ENCODE results near the gene NETO2. TPM values are rescaled to one million over a fixed set of nuclear protein-coding genes. Genes with fewer than 3 reads are reported as not detected.
"Not testable (repeated sequence)": the region's sequence is repeated elsewhere in the genome, so short reads cannot be mapped to it uniquely, and the experiment has no call there.

The NETO2 gene
- total RNA-seq, 2 donors from 2014 or later = 3.0 to 3.1 TPM

DNA sequence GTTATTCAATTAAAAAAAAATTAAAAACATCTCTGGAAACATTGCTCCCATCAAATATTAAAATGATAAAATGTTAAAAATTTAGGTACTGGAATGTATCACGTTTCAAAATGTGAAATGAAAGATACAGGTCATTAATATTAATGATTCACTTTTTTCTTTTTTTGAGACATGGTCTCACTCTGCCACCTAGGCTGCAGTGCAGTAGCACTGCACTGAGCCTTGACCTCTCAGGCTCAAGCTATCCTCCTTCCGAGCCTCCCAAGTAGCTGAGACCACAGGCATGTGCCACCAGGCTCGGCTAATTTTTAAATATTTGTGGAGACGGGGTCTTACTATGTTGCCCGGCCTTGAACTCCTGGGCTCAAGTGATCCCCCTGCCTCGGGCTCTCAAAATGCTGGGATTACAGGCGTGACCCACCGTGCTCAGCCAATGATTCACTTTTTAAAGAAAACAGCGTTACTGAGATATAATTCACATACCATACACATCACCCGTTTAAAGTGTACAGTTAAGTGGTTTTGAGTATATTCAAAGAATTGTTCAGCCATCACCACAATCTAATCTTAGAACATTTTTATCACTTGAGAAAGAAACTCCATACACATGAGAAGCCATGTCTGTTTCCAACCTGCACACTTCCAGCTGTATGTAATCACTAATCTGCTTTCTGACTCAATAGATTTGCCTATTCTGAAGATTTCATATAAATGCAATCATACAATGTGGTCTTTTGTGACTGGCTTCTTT lies 19.1 kb upstream of the NETO2 start:
- Histone ChIP-seq H3K4me1 (no peaks in the 10 kb centered on the region), H3K27me3 (no peaks in the 10 kb centered on the region), H3K4me3 (no peak overlapping the region), H3K27ac (no peak overlapping the region), H3K36me3 (replicated peaks in 1 of 2; ENCODE audit: insufficient read depth in 1 of 2, low read depth in 2 of 2) (peaks cover 0 to 7% of the 10 kb centered on the region in 2 donors), H3K9me3 (no peaks in the 10 kb centered on the region)
- intact Hi-C loops (cut with DNase I) = no loop called here
- TF ChIP-seq, protein P1, sequence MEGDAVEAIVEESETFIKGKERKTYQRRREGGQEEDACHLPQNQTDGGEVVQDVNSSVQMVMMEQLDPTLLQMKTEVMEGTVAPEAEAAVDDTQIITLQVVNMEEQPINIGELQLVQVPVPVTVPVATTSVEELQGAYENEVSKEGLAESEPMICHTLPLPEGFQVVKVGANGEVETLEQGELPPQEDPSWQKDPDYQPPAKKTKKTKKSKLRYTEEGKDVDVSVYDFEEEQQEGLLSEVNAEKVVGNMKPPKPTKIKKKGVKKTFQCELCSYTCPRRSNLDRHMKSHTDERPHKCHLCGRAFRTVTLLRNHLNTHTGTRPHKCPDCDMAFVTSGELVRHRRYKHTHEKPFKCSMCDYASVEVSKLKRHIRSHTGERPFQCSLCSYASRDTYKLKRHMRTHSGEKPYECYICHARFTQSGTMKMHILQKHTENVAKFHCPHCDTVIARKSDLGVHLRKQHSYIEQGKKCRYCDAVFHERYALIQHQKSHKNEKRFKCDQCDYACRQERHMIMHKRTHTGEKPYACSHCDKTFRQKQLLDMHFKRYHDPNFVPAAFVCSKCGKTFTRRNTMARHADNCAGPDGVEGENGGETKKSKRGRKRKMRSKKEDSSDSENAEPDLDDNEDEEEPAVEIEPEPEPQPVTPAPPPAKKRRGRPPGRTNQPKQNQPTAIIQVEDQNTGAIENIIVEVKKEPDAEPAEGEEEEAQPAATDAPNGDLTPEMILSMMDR (IDR thresholded peaks at IDR 0.05) = no peak
- no peak for TF ChIP-seq POLR2A (IDR thresholded peaks at IDR 0.05)
- DNase-seq (no peak), ATAC-seq (no peak)
- WGBS, 2 donors = 89 to 93% methylated on average over 10 of the region's 10 CpGs

DNA sequence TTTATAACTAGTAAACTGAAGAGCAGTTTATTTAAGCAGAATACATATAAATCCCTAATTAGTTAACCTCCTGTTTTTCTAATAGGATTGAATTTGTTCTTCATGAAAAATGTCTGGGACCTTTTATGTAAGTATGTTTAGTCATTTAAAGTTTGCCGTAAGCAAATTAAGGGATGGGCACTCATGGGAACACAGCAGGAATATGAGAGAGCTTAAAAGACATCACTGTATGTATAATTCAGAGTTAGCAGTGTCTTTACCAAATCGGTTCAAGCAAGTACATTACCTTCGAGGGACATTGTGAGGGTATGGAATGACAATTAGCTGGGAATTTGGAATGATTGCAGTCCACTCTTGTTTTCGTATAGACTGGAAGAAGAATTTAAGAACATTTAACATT lies 17.7 kb upstream of the NETO2 start:
- WGBS, 2 donors = 90% methylated on average over 4 of the region's 4 CpGs
- no peaks in the 10 kb centered on the region for H3K4me1 ChIP-seq
- no peak overlapping the region for H3K4me3 ChIP-seq
- intact Hi-C loops (cut with DNase I) = no loop called here
- H3K9me3 ChIP-seq = no peaks in the 10 kb centered on the region
- H3K27ac ChIP-seq = no peak overlapping the region
- peaks cover 0 to 11% of the 10 kb centered on the region in 2 donors for H3K36me3 ChIP-seq (replicated peaks in 1 of 2; ENCODE audit: insufficient read depth in 1 of 2, low read depth in 2 of 2)
- DNase-seq = no peak
- TF ChIP-seq, protein P1 (IDR thresholded peaks at IDR 0.05) = no peak
- no peak for TF ChIP-seq POLR2A (IDR thresholded peaks at IDR 0.05)
- ATAC-seq = no peak
- no peaks in the 10 kb centered on the region for H3K27me3 ChIP-seq

DNA sequence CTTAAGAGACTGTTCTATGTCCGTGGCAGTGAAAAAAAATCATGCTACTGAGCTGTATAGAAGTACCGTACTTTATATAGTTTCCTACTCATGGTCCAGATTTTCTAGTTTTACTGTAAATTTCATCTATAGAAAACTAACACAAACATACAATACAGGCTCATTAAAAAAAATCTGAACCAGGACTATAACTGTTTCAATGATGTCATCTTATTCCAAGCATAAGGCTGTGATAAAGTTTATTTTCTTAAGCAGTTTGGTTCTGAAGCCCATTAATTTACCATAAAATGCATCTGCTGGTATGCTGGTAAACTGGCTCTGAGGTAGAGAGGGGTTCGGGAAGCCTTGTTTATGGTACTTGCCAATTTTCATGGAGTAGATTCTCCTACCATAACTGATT lies 16.7 kb upstream of the NETO2 start:
- Histone ChIP-seq H3K36me3 (replicated peaks in 1 of 2; ENCODE audit: insufficient read depth in 1 of 2, low read depth in 2 of 2) (peaks cover 0 to 11% of the 10 kb centered on the region in 2 donors), H3K4me1 (no peaks in the 10 kb centered on the region), H3K4me3 (no peak overlapping the region), H3K27me3 (no peaks in the 10 kb centered on the region), H3K9me3 (no peaks in the 10 kb centered on the region), H3K27ac (no peak overlapping the region)
- no peak for DNase-seq
- intact Hi-C loops (cut with DNase I) = no loop called here
- TF ChIP-seq, protein P1 (IDR thresholded peaks at IDR 0.05) = no peak
- TF ChIP-seq POLR2A (IDR thresholded peaks at IDR 0.05) = no peak
- 93 to 95% methylated on average over 3 of the region's 3 CpGs for WGBS, 2 donors
- ATAC-seq = no peak

DNA sequence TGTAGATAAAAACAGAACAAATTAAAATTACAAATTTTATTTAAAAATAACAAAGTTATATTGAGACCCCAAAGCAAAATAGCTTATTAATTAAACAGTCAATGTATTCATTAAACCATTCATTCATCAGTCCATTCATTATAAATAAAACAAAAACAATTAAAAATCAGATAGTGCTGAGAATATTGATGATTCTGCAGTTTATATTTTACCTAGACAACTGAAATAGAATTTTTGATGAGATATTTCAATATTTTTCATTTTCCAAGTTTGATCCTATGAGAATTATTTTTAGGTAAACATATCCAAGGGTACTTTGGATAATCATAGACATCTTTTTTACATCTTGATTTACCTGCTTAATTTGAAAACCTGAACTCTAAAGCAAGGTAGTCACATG lies 15.2 kb upstream of the NETO2 start:
- TF ChIP-seq, protein P1 (IDR thresholded peaks at IDR 0.05) = no peak
- TF ChIP-seq POLR2A (IDR thresholded peaks at IDR 0.05) = no peak
- H3K36me3 ChIP-seq (replicated peaks in 1 of 2; ENCODE audit: insufficient read depth in 1 of 2, low read depth in 2 of 2) = peaks cover 2 to 11% of the 10 kb centered on the region in 2 donors
- intact Hi-C loops (cut with DNase I) = no loop called here
- H3K27me3 ChIP-seq = no peaks in the 10 kb centered on the region
- ATAC-seq = no peak
- DNase-seq = no peak
- no peaks in the 10 kb centered on the region for H3K9me3 ChIP-seq
- no peaks in the 10 kb centered on the region for H3K4me1 ChIP-seq
- no peak overlapping the region for H3K27ac ChIP-seq
- H3K4me3 ChIP-seq = no peak overlapping the region

DNA sequence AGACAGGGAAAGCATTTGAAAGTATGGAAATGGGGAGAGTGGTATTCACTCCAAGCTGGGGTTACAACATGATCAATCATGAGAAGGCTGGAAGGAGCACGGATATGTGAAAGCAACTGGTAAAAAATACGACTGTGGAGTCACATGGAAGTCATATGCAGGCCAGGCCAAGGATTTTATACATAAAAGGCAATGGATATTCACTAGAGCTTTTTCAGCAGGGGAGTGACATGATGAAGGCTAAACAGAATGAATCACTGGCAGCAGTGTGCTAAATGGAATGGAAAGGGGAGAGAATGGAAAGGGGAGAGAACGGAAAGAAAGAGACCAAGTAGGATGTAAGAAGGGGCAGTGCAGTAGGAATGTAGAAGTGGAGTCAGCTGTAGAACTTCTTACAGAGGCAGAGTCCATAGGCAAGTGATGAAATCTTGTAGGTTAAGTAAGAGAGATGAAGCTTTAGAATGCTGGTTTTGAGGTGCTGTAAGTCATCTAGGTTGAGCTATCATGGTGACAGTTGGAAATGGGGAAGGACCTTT lies 13.0 kb upstream of the NETO2 start:
- WGBS, 2 donors = 92 to 95% methylated on average over 3 of the region's 3 CpGs
- H3K27ac ChIP-seq = no peak overlapping the region
- TF ChIP-seq, protein P1 (IDR thresholded peaks at IDR 0.05) = no peak
- no peak for TF ChIP-seq POLR2A (IDR thresholded peaks at IDR 0.05)
- DNase-seq (no peak), ATAC-seq (no peak)
- intact Hi-C loops (cut with DNase I) = no loop called here
- peaks cover 0 to 4% (median 0%) of the 10 kb centered on the region in 3 donors for H3K9me3 ChIP-seq
- H3K36me3 ChIP-seq (replicated peaks in 1 of 2; ENCODE audit: insufficient read depth in 1 of 2, low read depth in 2 of 2) = peaks cover 2 to 11% of the 10 kb centered on the region in 2 donors
- H3K4me1 ChIP-seq = no peaks in the 10 kb centered on the region
- no peaks in the 10 kb centered on the region for H3K27me3 ChIP-seq
- H3K4me3 ChIP-seq = no peak overlapping the region

DNA sequence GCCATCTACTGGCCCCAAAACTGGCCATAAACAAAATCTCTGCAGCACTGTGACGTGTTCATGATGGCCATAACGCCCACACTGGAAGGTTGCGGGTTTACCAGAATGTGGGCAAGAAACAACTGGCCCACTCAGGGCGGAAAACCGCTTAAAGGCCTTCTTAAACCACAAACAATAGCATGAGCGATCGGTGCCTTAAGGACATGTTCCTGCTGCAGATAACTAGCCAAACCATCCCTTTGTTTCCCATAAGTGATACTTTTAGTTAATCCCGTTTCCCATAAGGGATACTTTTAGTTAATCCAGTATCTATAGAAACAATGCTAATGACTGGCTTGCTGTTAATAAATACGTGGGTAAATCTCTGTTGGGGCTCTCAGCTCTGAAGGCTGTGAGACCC lies 8.8 kb upstream of the NETO2 start:
- H3K4me3 ChIP-seq; intact Hi-C loops (cut with DNase I); DNase-seq; H3K36me3 ChIP-seq (replicated peaks in 1 of 2; ENCODE audit: insufficient read depth in 1 of 2, low read depth in 2 of 2); ATAC-seq; H3K27ac ChIP-seq; H3K4me1 ChIP-seq; H3K9me3 ChIP-seq; H3K27me3 ChIP-seq: not testable (repeated sequence)
- 94 to 99% methylated on average over 9 of the region's 9 CpGs for WGBS, 2 donors
